GM21360 (cell line): ENCODE results near the gene TMCO2.
A peak's percentile ranks its signal among the peaks of the same experiment; 100 is the strongest.

Experiments
- ATAC-seq: cut with Tn5 transposase; IDR thresholded peaks from one replicate; pipeline ENCODE4 v1.9.1; 2021; ENCODE audit warnings: mild to moderate bottlenecking, moderate library complexity; ENCODE audit not compliant: unreplicated experiment

Gene TMCO2

DNA sequence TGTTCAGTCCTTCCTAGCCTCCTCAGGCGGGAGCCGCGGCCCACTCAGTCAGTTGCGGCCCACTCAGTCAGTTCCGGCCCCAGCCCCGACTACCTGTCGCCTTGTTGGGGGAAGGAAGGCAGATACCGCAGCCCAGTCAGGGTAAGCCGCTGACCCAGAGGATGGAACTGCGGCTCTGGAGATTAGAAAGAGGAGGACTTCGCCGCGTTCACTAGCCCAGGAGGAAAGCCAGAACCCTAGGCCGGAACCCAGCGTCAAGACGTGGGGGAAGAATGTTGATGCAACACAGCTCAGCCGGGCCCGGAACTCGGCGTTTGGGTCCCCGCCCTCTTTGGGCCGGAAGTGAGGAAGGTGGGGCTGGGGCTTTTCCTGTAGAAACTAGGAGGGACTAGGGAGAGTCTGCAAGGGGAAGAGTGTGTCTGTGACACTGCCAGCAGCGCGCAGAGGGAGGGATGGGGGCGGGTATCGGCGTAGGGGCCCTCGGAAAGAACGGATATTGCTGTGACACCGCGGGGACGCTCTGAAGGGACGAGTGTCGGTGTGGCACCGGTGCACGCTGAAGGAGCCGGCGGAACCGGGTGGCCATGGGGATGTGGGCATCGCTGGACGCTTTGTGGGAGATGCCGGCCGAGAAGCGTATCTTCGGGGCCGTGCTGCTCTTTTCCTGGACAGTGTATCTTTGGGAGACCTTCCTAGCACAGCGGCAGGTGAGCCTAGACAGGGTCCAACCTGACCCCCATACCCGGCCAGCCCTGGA, 10.1 kb downstream of the TMCO2 start, which contains the start of gene ZMPSTE24:
Gene ZMPSTE24 (plus strand): TSS at position 549 of the 757 bp plus-strand sequence. CDS start 36 bp downstream, at position 585.
- peak; percentile 88 for ATAC-seq

- no peak for ATAC-seq
Observed at GRCh38 chr1:40258445-40258769, 10.7 kb downstream of the TMCO2 start.

DNA sequence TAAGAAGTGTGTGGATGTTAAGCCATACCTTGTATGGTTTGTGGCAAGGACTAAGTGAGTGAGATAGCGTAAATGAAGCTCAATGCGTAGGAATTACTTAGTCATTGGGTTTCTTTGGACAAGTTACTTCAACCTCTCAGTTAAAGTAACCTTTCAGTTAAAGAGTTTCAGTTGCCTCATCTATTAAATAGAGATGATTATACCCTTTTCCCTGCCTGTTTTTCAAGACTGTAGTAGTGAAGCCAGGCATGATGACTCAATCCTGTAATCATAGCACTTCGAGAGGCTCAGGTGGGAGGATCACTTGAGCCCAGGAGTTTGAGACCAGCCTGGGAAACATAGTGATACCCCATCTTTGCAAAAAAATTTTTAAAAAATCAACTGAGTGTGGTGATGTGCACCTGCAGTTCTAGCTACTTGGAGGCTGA, 16.6 kb downstream of the TMCO2 start:
- no peak for ATAC-seq

- ATAC-seq, result no peak
Observed at GRCh38 chr1:40265298-40265697, 17.6 kb downstream of the TMCO2 start.

- ATAC-seq, result no peak
Observed at GRCh38 chr1:40265919-40266318, 18.2 kb downstream of the TMCO2 start.

GRCh38 chr1:40266786-40267535, 19.2 kb downstream of the TMCO2 start:
- no peak for ATAC-seq

DNA sequence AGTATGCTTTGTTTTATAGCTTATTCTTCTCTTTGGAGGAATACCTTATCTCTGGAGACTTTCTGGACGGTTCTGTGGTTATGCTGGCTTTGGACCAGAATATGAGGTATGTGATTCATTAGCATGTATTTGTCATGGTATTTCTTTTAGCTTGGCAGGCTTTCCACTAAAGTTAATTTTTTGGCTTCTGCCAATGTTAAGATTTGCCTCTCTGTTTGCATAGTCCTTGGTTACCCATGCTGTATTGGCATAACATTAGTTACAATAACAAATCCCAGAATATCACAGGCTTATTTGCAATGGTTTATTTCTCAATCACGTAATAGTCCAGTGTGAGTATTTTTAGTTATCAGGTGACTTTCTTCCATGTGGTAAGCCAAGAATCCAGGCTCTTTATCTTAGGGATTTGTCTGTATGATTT, 20.0 kb downstream of the TMCO2 start:
- no peak for ATAC-seq

DNA sequence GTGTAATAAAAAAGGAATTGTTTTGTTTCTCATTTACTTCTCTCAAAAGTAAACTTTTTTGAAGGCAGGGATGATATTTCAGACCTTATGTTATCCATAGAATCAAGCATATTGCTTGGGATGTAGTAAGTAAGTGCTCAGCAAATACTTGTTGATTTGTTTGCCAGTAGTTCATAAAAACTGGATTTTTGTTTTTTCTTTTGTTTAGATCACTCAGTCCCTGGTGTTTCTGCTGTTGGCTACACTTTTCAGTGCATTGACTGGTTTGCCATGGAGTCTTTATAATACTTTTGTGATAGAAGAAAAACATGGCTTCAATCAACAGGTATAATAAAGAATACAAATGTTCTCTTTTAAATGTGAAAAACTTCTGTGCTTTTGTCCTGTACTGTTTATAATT, 20.5 kb downstream of the TMCO2 start:
- no peak for ATAC-seq

- ATAC-seq, result no peak
Observed at GRCh38 chr1:40270152-40270834, 22.6 kb downstream of the TMCO2 start.

DNA sequence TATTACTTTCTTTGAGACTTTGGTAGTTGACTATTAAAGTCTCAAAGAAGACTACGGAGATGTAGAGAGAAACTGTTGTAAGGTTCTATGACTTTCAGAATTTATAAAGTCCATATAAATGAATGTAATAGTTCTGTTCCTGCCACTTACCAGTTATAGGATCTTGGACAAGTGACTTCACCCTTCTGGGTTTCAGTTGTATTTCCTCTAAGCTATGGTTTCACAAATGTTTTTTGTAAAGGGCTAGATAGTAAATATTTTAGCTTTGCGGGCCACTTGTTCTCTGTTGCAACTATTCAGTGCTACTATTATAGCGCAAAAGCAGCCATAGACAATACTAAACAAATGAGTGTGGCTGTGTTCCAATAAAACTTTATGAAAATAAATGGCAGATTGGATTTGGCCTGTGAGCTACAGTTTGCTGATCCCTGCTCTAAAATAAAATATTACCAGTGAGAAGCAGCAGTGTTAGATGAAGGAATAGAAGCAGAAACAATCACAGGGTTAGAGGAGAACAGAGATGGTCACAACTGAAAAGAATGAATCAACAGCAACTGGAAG, 25.0 kb downstream of the TMCO2 start:
- ATAC-seq, result no peak

GRCh38 chr1:40273547-40274166, 25.9 kb downstream of the TMCO2 start:
- ATAC-seq, result no peak

- no peak for ATAC-seq
Observed at GRCh38 chr1:40274331-40274730, 26.6 kb downstream of the TMCO2 start.

DNA sequence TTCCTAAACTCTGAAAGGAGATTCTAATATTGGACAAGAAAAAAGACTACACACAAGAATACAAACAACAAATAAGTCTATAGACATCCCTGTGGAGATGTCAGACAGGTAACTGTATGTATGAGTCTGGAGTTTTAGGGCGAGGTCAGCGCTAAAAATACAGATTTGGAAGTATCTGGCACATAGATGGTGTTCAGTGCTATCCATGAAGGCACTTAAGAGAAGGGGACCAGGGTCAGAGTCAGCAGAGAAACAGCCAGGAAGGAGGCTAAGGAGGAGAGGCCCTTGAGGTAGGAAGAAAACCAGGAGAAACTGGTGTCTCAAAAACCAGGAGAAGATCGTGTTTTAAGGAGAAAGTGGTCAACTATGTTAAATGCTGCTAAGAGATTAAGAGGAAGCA, 28.4 kb downstream of the TMCO2 start:
- no peak for ATAC-seq

DNA sequence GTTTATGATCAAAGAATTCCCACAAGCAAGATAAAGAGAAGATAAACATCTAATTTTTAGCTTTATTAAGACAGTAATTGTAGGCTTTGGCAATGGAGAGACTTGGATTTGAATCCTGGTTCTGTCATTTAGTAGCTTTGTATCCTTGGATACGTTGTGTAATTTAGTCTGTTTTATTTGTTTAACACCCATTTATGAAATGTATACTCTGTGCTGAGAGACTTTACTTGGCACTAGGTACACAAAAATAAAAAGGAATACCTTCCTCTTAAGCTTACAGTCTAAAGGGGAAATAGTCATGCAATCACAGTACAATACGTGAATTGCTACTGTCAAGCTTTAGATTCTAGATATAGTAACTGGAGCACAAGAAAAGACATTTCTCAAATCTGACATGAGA, 34.1 kb downstream of the TMCO2 start:
- ATAC-seq, result no peak

- no peak for ATAC-seq
Observed at GRCh38 chr1:40291293-40291692, 43.6 kb downstream of the TMCO2 start.

GRCh38 chr1:40299366-40300248, 51.9 kb downstream of the TMCO2 start:
- no peak for ATAC-seq

DNA sequence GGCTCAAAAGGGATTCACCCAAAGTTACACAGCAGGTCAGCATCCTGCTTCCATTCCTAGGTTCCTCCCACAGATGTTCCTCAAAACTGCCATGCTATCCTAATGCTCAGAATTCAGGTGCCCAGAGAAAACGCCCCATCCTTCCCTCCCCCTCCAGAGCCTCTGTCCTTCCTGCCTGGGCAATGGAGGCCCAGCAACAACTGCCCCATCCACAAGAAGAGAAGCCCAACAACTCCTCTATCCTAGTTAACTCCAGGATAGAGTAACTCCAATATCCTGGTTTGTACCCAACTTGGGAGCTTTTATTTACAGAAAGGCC, 52.5 kb downstream of the TMCO2 start:
- no peak for ATAC-seq

- ATAC-seq, result no peak
Observed at GRCh38 chr1:40300651-40301050, 52.9 kb downstream of the TMCO2 start.

GRCh38 chr1:40301066-40301465, 53.3 kb downstream of the TMCO2 start:
- ATAC-seq, result no peak
